COLO668 (cell line): ENCODE measurements around the gene EMID1.

Experiments
- DNase-seq: peaks from one replicate; lab custom pipeline; 2025; ENCODE audit not compliant: unreplicated experiment; lab: John Stamatoyannopoulos, UW

The EMID1 gene

DNA sequence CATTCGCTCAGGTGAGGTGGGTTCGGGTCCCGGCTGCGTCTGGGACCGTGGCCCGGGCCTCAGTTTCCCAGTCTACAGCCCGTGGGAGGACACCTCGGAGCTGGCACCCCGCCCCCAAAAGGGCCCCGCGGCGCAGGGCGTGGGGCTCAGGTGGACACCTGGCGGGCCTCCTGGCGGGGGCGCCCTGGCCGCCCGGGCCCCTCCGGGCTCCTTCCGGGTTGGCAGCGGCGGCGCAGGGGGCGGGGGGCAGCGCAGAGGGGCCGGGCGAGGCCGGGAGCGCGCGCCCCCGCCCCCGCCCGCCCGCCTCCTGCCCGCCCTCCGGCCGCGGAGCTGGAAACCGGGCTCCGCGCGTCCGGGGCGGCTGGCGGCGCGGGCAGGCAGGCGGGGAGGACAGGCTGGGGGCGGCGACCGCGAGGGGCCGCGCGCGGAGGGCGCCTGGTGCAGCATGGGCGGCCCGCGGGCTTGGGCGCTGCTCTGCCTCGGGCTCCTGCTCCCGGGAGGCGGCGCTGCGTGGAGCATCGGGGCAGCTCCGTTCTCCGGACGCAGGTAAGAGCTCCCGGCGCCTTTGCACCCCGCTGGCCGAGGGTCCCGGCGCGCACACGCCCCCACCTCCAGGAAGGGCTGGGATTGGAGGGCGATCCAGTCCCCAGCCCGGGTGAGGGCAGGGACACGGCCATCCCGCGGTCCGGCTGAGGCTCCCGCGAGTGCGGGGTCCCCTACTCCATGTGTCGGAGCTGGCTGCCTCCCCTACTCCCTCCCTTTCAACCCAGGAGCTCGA, at the start of gene EMID1:
EMID1 (plus strand) TSS at position 303 of the 778 bp plus-strand sequence; CDS start at position 446, 143 bp downstream.
- peak; percentile 35 for DNase-seq

GRCh38 chr22:29155966-29156365, 49.7 kb upstream of the EMID1 start:
- DNase-seq: no peak

- no peak for DNase-seq
Measured at GRCh38 chr22:29156507-29156906, 49.2 kb upstream of the EMID1 start.

- DNase-seq: no peak
Measured at GRCh38 chr22:29157759-29158535, 47.7 kb upstream of the EMID1 start.

DNA sequence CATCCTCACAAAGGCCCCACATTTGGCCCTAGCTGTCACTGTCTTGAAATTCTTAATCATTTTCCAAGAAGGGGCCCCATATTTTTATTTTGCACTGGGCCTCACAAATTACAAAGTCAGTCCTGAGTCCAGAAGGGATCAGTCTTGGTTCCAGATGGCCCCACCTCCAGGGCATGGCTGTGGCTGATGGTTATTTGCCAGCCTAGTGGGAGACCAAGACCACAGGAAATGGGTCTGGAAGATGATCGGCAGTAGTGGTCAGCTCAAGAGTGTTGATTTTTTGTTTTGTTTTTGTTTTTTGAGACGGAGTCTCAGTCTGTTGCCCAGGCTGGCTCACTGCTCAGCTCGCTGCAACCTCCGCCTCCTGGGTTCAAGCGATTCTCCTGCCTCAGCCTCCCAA, 47.1 kb upstream of the EMID1 start:
- DNase-seq: no peak

DNA sequence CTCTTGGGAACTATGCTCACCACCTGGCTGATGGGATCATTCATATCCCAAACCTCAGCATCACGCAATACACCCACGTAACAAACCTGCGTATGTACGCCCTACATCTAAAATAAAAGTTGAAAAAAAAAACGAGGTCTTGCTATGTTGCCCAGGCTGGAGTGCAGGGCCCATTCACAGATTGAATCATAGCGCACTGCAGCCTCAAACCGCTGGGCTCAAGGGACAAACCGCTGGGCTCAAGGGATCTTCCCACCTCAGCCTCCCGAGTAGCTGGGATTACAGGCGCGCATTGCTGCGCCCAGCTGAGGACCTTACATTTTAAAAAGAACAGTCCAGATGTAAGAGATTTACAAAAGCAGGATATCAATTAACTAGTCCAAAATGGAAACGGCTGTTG, 41.9 kb upstream of the EMID1 start:
- no peak for DNase-seq

DNA sequence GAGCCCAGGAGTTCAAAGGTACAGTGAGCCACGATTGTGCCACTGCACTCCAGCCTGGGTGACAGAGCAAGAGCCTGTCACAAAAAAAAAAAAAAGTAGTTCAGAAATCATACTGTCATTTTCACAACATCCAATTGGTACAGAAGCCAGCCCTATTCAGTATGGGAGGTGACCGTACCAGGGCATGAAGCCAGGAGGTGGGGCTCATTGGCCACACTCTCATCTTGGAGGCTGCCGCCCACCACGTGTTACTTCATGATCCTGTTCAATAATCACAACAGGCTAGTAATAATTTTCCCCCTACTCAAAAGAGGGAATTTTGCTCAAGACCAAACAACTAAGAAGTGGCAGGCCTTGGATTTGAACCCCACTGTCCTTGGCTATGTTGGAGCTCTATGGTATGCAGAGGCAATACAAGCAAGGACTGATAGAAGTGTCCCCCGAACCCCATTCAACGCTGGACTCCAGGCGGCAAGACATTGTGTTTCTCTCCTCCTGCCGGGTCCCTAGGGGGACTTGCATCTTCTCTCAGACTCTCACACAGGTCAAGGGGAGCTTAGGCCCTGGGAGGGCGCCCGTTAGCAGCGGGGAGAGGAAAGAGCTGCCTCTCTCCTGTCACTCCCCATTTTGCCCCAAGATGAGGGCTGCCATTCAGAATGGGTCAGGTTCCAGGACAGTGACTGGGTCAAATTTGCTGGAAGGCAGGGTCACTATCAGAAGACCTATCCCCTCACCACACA, 40.2 kb upstream of the EMID1 start:
- DNase-seq: no peak

DNA sequence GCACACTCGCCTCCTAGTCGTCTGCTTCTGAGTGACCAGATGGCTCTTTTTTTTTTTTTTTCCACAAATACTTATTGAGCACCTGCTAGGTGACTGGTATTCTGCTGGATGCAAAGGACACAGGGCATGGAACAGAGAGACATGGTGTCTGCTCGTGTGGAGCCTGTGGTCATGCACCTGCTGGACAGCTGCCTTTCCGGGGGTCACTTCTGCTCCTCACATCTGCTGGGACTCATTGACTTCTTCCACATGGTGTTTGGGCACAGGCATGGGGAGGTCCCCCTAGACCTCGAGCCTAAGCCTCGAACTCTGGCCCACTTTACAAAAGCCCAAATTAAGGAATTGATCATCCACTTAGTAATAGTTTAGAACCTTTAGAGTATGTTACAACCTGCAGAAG, 39.5 kb upstream of the EMID1 start:
- no peak for DNase-seq

DNA sequence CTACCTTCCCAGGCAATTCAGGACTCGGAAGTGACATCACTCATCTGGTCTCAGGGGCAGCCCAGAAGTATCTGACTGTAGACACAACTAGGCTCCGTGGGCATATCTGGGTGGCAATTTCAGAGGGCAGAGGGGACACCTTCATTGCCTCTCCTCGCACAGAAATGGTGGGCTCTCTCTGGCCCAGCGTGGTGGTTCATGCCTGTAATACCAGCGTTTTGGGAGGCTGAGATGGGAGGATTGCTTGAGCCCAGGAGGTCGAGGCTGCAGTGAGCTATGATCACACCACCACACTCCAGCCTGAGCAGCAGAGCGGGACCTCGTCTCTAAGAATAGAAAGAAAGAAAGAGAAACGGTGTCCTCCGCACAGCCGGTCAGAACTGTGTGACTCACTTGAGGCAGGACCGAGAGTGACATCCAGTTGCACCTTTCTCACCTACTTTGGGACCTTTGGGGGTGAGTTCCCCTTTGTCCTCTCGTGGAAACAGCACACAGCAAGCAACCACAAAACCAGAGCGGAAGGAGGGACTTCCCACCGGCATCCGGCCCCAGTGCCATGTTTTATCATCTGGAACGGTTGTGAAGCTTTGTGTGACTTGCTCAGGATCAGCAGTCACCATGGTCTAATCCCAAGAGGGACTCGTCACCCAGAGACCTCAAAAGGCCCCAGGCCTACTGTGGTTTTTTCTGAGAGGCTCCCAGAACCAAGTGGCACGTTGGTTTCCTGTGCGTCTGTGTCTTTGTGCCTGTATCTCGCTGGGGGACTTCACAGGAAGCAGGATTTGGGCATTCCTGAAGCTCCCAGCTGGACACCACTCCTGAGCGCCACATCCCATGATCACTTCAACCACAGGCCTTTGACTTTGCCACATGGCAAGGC, 38.4 kb upstream of the EMID1 start:
- DNase-seq: no peak

- no peak for DNase-seq
Measured at GRCh38 chr22:29171721-29172120, 34.0 kb upstream of the EMID1 start.

DNA sequence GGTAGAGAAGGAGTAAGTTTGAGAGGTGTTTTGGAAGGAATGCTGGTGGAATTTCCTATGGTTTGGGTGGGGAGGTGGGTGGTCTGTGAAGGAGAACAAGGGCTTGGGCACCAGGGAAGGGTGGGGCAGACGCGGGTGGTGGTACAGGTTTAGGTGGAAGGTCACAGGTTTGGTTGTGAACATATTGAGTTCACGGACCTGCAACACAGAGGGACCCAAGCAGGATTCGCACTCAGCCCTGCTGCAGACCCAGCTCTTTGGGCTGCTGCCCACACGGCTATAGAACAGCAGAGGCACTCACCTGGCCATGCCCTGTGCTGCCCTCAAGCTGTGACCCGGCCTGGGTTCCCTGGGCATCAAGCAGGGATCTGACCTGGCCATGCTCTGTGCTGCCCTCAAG, 33.5 kb upstream of the EMID1 start:
- DNase-seq: no peak

- no peak for DNase-seq
Measured at GRCh38 chr22:29175312-29175835, 30.3 kb upstream of the EMID1 start.

DNA sequence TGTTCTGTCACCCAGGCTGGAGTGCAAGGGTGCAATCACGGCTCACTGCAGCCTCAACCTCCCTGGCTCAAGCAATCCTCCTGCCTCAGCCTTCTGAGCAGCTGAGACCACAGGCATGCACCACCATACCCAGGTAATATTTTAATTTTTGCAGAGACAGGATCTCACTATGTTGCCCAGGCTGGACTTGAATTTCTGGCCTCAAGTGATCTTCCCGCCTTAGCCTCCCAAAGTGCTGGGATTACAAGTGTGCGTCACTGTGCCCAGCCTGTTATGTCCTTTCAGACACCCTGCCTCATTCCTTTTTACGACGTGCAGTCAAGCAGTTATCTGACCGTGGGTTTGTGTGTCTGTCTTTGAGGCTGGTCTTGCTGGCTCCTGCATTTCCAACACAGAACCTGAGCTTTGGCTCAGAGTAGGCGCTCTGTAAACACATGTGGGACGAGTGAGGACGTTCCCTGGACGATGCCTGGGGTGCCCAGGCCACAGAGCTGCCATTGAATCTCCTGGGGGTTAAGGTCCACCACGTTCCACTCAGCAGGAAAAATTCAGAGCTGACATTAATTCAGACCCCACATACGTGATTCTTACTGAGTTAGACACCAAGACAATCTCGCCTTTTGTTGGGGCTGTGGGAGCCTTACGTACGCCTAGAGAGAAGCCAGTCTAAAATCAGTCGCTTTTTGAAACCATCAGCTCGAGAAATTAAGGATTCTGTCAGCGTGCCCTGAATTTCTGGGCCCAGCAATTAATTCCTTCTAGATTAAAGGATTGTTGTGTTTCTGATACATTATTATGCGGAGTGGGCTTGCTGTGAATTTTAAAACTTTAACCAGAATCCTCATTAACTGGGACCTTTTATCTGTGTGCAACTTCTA, 21.5 kb upstream of the EMID1 start:
- DNase-seq: no peak

DNA sequence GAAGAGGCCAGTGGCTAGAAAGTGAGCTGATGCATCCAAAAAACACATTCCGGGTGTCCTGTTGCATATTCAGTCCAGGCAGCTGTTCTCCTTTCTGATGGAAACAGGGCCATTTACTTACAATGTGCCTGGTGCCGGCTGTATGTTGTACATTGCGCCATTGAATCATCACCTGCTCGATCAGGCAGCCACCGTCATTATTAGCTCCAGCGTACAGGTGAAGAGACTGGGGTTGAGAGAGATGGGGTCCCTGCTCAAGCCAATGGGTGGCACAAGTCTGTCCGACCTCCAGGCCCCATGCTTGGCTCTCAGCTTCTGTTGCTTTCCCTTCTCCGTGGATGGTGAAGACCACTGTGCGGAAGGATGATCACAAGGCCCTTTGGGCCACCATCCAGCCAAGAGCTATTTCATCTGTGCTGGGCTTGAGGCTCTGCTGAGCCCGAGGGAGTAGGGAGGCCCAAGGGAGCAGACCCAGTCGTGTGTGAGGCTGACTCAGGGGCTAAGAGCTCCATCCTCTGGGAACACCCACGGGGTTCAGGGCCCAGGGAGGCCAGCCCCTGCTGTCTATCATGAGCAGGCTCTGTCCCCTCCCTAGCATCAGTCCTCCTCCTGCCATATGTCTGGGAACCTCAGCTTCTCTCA, 20.7 kb upstream of the EMID1 start:
- no peak for DNase-seq

GRCh38 chr22:29186302-29186701, 19.4 kb upstream of the EMID1 start:
- DNase-seq: no peak

- no peak for DNase-seq
Measured at GRCh38 chr22:29187831-29188230, 17.9 kb upstream of the EMID1 start.

GRCh38 chr22:29190051-29190450, 15.6 kb upstream of the EMID1 start:
- DNase-seq: no peak

- no peak for DNase-seq
Measured at GRCh38 chr22:29190918-29191317, 14.8 kb upstream of the EMID1 start.

DNA sequence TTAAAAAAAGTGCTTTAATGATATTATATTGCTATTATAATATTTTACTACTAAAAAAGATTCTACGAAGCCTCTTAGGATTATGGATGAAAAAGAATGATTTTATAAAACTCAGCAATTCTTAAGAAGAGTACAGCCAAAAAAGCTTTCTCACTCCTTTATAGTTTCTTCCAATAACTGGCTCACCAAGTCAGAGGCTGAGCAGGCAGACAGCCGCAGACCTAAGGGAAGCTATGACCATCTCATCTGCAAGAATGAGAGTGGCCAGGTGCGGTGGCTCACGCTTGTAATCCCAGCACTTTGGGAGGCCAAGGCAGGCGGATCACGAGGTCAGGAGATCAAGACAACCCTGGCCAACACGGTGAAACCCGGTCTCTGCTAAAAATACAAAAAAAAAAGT, 12.7 kb upstream of the EMID1 start:
- no peak for DNase-seq
